HFFc6 (cell line): ENCODE results near the gene ACAD8. TPM values are rescaled to one million over a fixed set of nuclear protein-coding genes. Genes with fewer than 3 reads are reported as not detected.
"Not testable (repeated sequence)": the region's sequence is repeated elsewhere in the genome, so short reads cannot be mapped to it uniquely, and the experiment has no call there.

Experiments used
- DNase-seq: peaks from one replicate; pipeline ENCODE4 v3.0.0-alpha.2; 2018
- H3K27ac Mint-ChIP-seq: 2 replicates; pipeline ENCODE4 v1.8.0; 2020; ENCODE audit warnings: mild to moderate bottlenecking, mixed read lengths
- H3K27me3 Mint-ChIP-seq: 2 replicates; pipeline ENCODE4 v1.8.0; 2021; ENCODE audit warnings: mild to moderate bottlenecking, moderate library complexity, mixed read lengths; ENCODE audit not compliant: insufficient read depth
- H3K36me3 Mint-ChIP-seq: 2 replicates; pipeline ENCODE4 v1.8.0; 2021; ENCODE audit warnings: low read depth, mixed read lengths
- H3K4me1 Mint-ChIP-seq: 2 replicates; pipeline ENCODE4 v1.8.0; 2020; ENCODE audit warnings: low read depth, mixed read lengths
- H3K4me3 Mint-ChIP-seq: 2 replicates; pipeline ENCODE4 v1.8.0; 2020; ENCODE audit warnings: mild to moderate bottlenecking, moderate library complexity, mixed read lengths
- H3K9me3 Mint-ChIP-seq: 2 replicates; pipeline ENCODE4 v1.8.0; 2020; ENCODE audit warnings: mild to moderate bottlenecking, mixed read lengths
- CTCF ChIP-seq: fragments of 200-600 bp; sonication (generic); IDR thresholded peaks from 2 replicates; pipeline ENCODE4 v1.5.0; 2021; ENCODE audit warnings: antibody characterized with exemption, mild to moderate bottlenecking
- total RNA-seq, 6 experiments: library from RNA; stranded (reverse); fragmentation: NEBNext Ultra II Directional; extraction: Animal tissue kit (Norgen Biotek cat#: 25700); gene quantifications; 2 replicates in 1 of 6; 3 replicates in 5 of 6; pipeline ENCODE4 v1.2.3, GENCODE V29; 2021

Gene ACAD8
- total RNA-seq, 6 experiments from 2014 or later = 11.8 to 15.7 (median 13.8) TPM

DNA sequence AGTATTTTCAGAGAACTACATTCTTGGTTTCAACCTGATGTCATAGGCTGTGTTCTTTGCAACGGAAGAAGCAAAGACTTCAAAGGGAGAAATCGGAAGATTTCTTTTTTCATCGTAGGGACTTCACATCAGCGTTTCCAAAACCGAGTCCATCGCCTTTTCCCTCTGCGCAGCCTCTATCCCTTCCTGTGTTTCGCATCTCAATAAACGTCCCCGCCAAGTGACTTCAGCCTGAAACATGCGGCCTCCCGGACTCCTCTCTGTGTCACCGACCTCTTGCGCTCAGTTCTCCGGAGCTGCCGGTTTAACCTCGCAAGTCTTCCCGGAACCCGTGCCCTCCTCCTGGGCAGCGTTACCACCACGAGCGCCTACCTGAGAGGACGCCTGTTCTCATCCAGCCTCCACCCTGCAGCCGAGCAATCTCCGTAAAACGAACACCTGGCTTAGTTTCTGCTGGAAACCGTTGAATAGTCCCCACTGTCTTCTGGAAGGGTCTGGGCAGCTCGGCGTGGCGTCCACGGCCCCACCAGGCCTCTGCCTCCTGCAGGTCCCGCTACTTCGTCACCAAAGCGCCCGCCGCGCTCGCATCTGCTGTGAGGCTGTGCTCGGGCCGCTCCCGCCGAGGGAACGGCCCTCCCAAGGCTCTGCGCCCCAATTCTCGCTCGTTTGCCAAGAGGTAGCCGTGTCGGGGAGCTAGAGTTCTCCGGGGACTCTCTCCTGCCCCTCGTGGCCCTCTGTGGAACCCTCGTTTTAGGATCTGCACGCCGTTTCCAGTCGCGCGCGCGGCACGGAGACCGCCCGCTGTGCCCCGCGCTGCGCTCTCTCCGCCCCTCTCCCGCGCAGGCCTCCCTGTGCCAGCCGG lies 22.4 kb downstream of the ACAD8 start, which contains the start of gene GLB1L3:
TSS of gene GLB1L3 (plus strand) at position 846 of the 862 bp plus-strand sequence. CDS start 362 bp downstream, outside the sequence.
- Mint-ChIP-seq H3K4me3 (peak within 1 kb of the TSS; percentile 47), H3K27me3 (peaks cover 52% of the 10 kb centered on the region), H3K36me3 (peaks cover 3% of the 10 kb centered on the region; the same call in 1 of the 2 replicates), H3K27ac (no peak within 1 kb of the TSS), H3K4me1 (peaks cover 14% of the 10 kb centered on the region), H3K9me3 (no peaks in the 10 kb centered on the region; the same call in 1 of the 2 replicates)
- TF ChIP-seq CTCF = peak; percentile 52
- DNase-seq = no peak

DNA sequence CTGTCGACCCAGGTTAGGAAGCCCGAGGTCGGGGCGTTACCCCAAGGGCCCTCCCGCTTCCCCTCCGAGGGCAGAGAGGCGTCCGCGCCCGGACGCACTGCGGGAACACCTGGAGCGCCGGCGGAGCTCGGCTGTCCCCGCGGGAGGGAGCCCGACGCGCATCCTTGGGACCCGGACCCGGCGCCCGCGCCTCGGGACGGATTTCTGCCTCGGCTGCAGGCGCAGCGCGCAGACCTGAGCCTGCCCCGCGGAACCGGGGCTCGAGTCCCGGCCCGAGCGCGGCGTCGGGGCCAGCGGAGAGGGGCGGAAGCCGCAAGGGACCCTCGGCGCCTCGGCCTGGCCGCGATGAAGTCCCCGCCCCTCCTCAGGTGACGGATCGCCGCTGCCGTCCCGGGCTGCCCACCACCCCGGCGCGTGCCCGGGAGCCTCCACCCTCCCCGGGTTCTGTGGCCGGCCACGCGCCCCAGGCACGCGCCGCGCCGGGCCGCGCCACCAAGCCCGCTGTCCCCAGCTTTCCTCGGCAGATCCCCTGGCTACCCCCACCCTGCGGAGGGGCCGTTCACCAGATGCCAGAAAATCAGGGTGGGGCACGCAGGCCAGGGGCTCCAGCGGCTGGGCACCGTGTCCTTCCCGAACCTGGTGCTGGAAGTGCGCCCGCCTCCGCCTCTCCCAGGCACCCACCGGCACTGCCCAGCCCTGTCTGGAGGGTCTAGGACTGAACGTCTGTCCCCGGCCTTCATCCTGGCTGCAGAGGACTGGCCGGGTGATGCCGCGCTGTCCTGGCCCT lies 23.2 kb downstream of the ACAD8 start:
- Mint-ChIP-seq H3K4me1 (peaks cover 14% of the 10 kb centered on the region), H3K27me3 (peaks cover 50% of the 10 kb centered on the region), H3K4me3 (no peak overlapping the region), H3K36me3 (peaks cover 3% of the 10 kb centered on the region; the same call in 1 of the 2 replicates), H3K9me3 (no peaks in the 10 kb centered on the region; the same call in 1 of the 2 replicates), H3K27ac (no peak overlapping the region)
- no peak for DNase-seq
- TF ChIP-seq CTCF = no peak; the same call in none of the 2 replicates

DNA sequence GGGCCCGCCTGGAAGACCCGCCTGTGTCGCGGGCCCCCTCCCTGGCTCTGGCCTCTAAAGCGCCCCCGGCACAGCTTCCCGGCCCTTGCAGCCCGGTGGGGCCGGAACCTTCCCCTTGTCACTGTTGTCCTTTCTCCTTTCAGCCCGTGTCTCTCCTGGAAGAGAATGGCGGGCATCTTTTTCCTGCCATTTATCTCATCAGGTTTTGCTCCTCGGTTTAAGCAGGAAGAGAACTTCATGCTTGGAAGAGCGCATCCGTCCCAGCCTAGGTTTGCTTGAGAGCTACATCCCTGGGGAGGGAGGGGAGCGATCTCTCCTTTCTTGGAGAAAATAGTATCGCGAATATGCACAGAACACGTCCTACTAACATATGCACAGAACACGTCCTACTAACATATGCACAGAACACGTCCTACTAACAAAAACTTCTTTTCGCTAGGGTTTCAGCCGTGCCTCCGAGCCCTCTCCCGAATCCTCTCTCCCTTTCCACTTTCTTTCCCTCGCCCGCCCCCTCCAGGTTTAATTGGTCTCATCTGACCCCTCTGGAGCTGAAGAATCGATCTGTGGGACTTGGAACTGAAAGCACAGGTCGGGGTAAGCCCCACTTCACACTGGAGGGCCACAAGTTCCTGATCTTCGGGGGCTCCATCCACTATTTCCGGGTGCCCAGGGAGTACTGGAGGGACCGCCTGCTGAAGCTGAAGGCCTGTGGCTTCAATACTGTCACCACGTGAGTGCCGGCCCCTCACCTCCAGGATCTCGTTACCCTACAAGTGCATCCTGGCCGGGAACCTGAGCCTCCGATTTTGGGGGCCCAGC lies 24.0 kb downstream of the ACAD8 start:
- Mint-ChIP-seq H3K9me3 (no peaks in the 10 kb centered on the region; the same call in 1 of the 2 replicates), H3K4me1 (peaks cover 14% of the 10 kb centered on the region), H3K4me3 (peak overlapping the region; percentile 47), H3K36me3 (peaks cover 3% of the 10 kb centered on the region; the same call in 1 of the 2 replicates), H3K27me3 (peaks cover 50% of the 10 kb centered on the region), H3K27ac (no peak overlapping the region)
- TF ChIP-seq CTCF = no peak
- no peak for DNase-seq

DNA sequence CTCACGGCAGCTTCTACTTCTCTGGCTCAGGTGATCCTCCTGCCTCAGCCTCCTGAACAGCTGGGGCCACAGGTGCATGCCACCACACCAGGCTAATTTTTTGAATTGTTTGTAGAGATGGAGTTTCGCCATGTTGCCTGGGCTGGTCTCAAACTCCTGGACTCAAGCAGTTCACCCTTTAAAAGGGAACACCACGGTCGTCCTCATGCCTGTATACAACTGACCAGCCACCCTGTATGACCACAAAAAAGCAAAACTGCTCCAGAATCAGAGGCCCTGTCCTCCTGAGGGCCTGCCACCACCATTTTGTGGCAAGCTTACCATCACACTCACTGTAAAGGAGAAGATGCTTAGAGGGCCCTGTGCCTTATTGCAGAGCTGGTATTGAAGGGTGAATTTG lies 25.0 kb downstream of the ACAD8 start:
- Mint-ChIP-seq H3K27me3 (peaks cover 42% of the 10 kb centered on the region), H3K4me3 (no peak overlapping the region), H3K36me3 (peaks cover 3% of the 10 kb centered on the region; the same call in 1 of the 2 replicates), H3K4me1 (peaks cover 14% of the 10 kb centered on the region), H3K9me3 (no peaks in the 10 kb centered on the region; the same call in 1 of the 2 replicates), H3K27ac (no peak overlapping the region)
- no peak for TF ChIP-seq CTCF
- DNase-seq = no peak

DNA sequence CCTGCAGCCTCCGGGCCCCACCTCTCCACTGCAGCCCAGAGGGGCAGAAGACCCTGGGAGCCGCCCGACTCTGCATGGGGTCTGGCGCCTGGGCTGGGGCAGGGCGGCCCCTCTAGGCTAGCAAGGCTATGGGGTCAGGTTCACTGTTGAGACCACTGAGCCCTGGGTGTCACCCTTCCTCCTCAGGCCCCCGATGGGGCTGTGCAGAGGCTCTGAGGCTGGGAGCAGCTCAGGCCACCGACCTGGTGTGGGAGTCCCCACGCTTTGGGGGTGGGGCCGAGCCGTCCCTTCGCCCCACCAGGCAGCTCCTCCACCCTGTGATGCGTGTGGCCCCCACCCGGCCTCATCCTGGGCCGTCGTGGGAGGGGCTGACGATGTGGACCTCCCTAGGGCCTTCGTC lies 28.3 kb downstream of the ACAD8 start:
- H3K27ac Mint-ChIP-seq, DNase-seq, H3K4me3 Mint-ChIP-seq, H3K4me1 Mint-ChIP-seq, H3K9me3 Mint-ChIP-seq, H3K36me3 Mint-ChIP-seq: not testable (repeated sequence)
- peaks cover 24% of the 10 kb centered on the region for H3K27me3 Mint-ChIP-seq
